Keratinocyte (primary cell): Measurements from ENCODE around the gene LRIG3.

ENCODE experiments used
- CTCF ChIP-seq, 3 experiments: IDR thresholded peaks in 1 of 3; conservative IDR thresholded peaks in 1 of 3; optimal IDR thresholded peaks in 1 of 3; 2 replicates in 2 of 3; 3 replicates in 1 of 3; pipeline versions ENCODE3 to v1.5.1; 2011; ENCODE audit warnings: low read length in 3 of 3, mild to moderate bottlenecking in 3 of 3, moderate library complexity in 2 of 3, control low read depth in 1 of 3, inconsistent platforms in 1 of 3; ENCODE audit not compliant: insufficient read depth in 2 of 3; ENCODE audit errors: extremely low read depth in 1 of 3
- EZH2 ChIP-seq: IDR thresholded peaks from one replicate; pipeline ENCODE4 v1.6.1; 2012; ENCODE audit warnings: inconsistent platforms, mild to moderate bottlenecking, low read length, moderate library complexity

GRCh38 chr12:58914457-58914856 is 5.8 kb downstream of the LRIG3 start:
- no peak for TF ChIP-seq CTCF (optimal IDR thresholded peaks at IDR 0.05 in 1 of 3, IDR thresholded peaks at IDR 0.05 in 1 of 3, conservative IDR thresholded peaks at IDR 0.05 in 1 of 3; ENCODE audit: extremely low read depth in 1 of 3, insufficient read depth in 2 of 3, low read length in 3 of 3)
- TF ChIP-seq EZH2 = no peak
